B cell (primary cell): ENCODE results near the gene HES4. TPM values are rescaled to one million over a fixed set of nuclear protein-coding genes. Genes with fewer than 3 reads are reported as not detected.

Experiments
- ATAC-seq: fragments of 200-7000 bp; cut with Tn5 transposase; one replicate; pipeline ENCODE4 v1.10.0; 2021; ENCODE audit warnings: low read depth, mild to moderate bottlenecking, moderate number of reproducible peaks, moderate library complexity
- CTCF ChIA-PET: fragments of 350-600 bp; sonication (Branson Sonifier 250); formaldehyde crosslinking; loops from one replicate; lab custom pipeline; 2021; ENCODE audit warnings: antibody characterized with exemption, inconsistent platforms; lab: Charles Lee
- POLR2A ChIA-PET: fragments of 350-600 bp; sonication (Branson Sonifier 250); formaldehyde crosslinking; loops from one replicate; lab custom pipeline; 2021; ENCODE audit warnings: antibody characterized with exemption; lab: Charles Lee
- DNase-seq: peaks from one replicate; pipeline ENCODE4 v3.0.0; 2013
- H2AFZ ChIP-seq: 2 replicates; pipeline ENCODE4 v1.6.1; 2012; ENCODE audit warnings: mild to moderate bottlenecking, low read depth, low read length; ENCODE audit not compliant: insufficient read depth, poor library complexity, severe bottlenecking
- H3K27ac ChIP-seq, 2 donors: 1 replicate in 1 of 2; 2 replicates in 1 of 2; pipeline ENCODE4 v1.5.1; 2012 to 2013; ENCODE audit warnings: low read length in 2 of 2, mild to moderate bottlenecking in 2 of 2, moderate library complexity in 1 of 2
- H3K27me3 ChIP-seq, 4 experiments: fragments of 200-600 bp in 1 of 4; sonication (generic) in 1 of 4; replicated peaks in 1 of 4; 1 replicate in 2 of 4; 2 replicates in 2 of 4; pipeline versions ENCODE4 v1.6.1 to v1.7.0; 2013 to 2016; ENCODE audit warnings: low read length in 3 of 4, mild to moderate bottlenecking in 2 of 4, mixed read lengths in 1 of 4, moderate library complexity in 1 of 4; ENCODE audit not compliant: insufficient read depth in 4 of 4, control insufficient read depth in 3 of 4; ENCODE audit errors: control extremely low read depth in 1 of 4
- H3K36me3 ChIP-seq, 2 experiments: replicated peaks in 1 of 2; 1 replicate in 1 of 2; 2 replicates in 1 of 2; pipeline versions ENCODE4 v1.6.1 to v1.7.1; 2013; ENCODE audit warnings: low read length in 1 of 2; ENCODE audit not compliant: insufficient read depth in 2 of 2, control insufficient read depth in 1 of 2; ENCODE audit errors: control extremely low read depth in 1 of 2, extremely low read depth in 1 of 2
- H3K4me1 ChIP-seq, 2 donors: fragments of 200-600 bp in 1 of 2; sonication (generic) in 1 of 2; 1 replicate in 1 of 2; 2 replicates in 1 of 2; pipeline versions ENCODE4 v1.5.1 to v1.6.1; 2013 to 2017; ENCODE audit warnings: low read length in 2 of 2; ENCODE audit not compliant: control insufficient read depth in 2 of 2, insufficient read depth in 2 of 2
- H3K4me2 ChIP-seq: replicated peaks from 2 replicates; pipeline ENCODE3; 2012; ENCODE audit warnings: mild to moderate bottlenecking, low read depth, low read length; ENCODE audit not compliant: poor library complexity, severe bottlenecking
- H3K4me3 ChIP-seq, 5 experiments: fragments of 200-600 bp in 1 of 5; sonication (generic) in 1 of 5; 1 replicate in 3 of 5; 2 replicates in 2 of 5; pipeline versions ENCODE4 v1.5.1 to v1.7.0; 2011 to 2016; ENCODE audit warnings: low read length in 4 of 5, mild to moderate bottlenecking in 4 of 5, low read depth in 2 of 5, control low read depth in 1 of 5, moderate library complexity in 1 of 5; ENCODE audit not compliant: insufficient read depth in 1 of 5; ENCODE audit errors: control extremely low read depth in 1 of 5, extremely low read depth in 1 of 5
- H3K79me2 ChIP-seq: fragments of 200-600 bp; sonication (generic); one replicate; pipeline ENCODE4 v1.6.0; 2016; ENCODE audit warnings: low read length; ENCODE audit not compliant: control insufficient read depth, insufficient read depth
- H3K9ac ChIP-seq: fragments of 200-600 bp; sonication (generic); 2 replicates; pipeline ENCODE4 v1.6.1; 2017; ENCODE audit warnings: mild to moderate bottlenecking, low read length, moderate library complexity
- H3K9me3 ChIP-seq, 3 donors: one replicate each; pipeline versions ENCODE4 v1.6.1 to v1.7.1; 2013; ENCODE audit warnings: low read length in 2 of 3; ENCODE audit not compliant: control insufficient read depth in 2 of 3, insufficient read depth in 1 of 3; ENCODE audit errors: control extremely low read depth in 1 of 3
- H4K20me1 ChIP-seq: 2 replicates; pipeline ENCODE4 v1.6.0; 2012; ENCODE audit warnings: mild to moderate bottlenecking, low read length; ENCODE audit not compliant: insufficient read depth, control insufficient read depth, poor library complexity, severe bottlenecking
- H3K27ac Mint-ChIP-seq: one replicate; pipeline ENCODE4 v1.8.0; 2021; ENCODE audit warnings: mixed read lengths
- H3K27me3 Mint-ChIP-seq: one replicate; pipeline ENCODE4 v1.8.0; 2021; ENCODE audit warnings: mixed read lengths
- H3K4me1 Mint-ChIP-seq: one replicate; pipeline ENCODE4 v1.8.0; 2021; ENCODE audit warnings: mixed read lengths
- H3K4me3 Mint-ChIP-seq: one replicate; pipeline ENCODE4 v1.8.0; 2021; ENCODE audit warnings: mixed read lengths
- H3K9me3 Mint-ChIP-seq: one replicate; pipeline ENCODE4 v1.8.0; 2022; ENCODE audit warnings: mixed read lengths; ENCODE audit not compliant: insufficient read depth
- CTCF ChIP-seq: fragments of 200-600 bp; IDR thresholded peaks from one replicate; pipeline ENCODE4 v1.8.0; 2022; ENCODE audit warnings: antibody characterized with exemption, mild to moderate bottlenecking
- EZH2 ChIP-seq: IDR thresholded peaks from 2 replicates; pipeline ENCODE4 v1.6.1; 2012; ENCODE audit warnings: borderline replicate concordance, low read depth, mild to moderate bottlenecking, moderate library complexity, low read length; ENCODE audit not compliant: insufficient read depth, poor library complexity, severe bottlenecking
- WGBS: methylation state at CpG from one replicate; pipeline ENCODE4 v1.1.5; 2013; ENCODE audit warnings: missing lambda C conversion rate; ENCODE audit not compliant: insufficient coverage; 5-methylcytosine and 5-hydroxymethylcytosine counted together
- intact Hi-C: fragments of 100-400 bp; cut with micrococcal nuclease; formaldehyde crosslinking; loops from one replicate; pipeline ENCODE4 v1.10.0; 2022
- polyA plus RNA-seq: library from polyadenylated mRNA; depleted of rRNA; stranded (reverse); fragments of >200 nt; gene quantifications from 2 replicates; pipeline ENCODE4 v1.2.3, GENCODE V29; 2012
- total RNA-seq, 2 donors: library from RNA; stranded (reverse); fragments of 120-200 nt in 1 of 2; gene quantifications; 1 replicate in 1 of 2; 2 replicates in 1 of 2; pipeline versions ENCODE4 v1.2.3 to v1.2.4, GENCODE V29; 2013 to 2022

HES4 gene
- total and polyA plus RNA-seq, 2 donors (not counting 1 experiment from before 2014, with no cell fraction given), result 3.2 to 4.5 TPM

GRCh38 chr1:993379-993995 is 6.4 kb downstream of the HES4 start:
- TF ChIP-seq EZH2, result no peak
- TF ChIP-seq CTCF, result no peak
- Mint-ChIP-seq H3K4me1 (peaks cover 4% of the 10 kb centered on the region), H3K9me3 (no peaks in the 10 kb centered on the region), H3K4me3 (no peak overlapping the region), H3K27me3 (peaks cover 39% of the 10 kb centered on the region), H3K27ac (no peak overlapping the region)
- DNase-seq (no peak), ATAC-seq (no peak)
- H2AFZ ChIP-seq, result no peak overlapping the region
- H3K27ac ChIP-seq, result no peak overlapping the region
- H3K79me2 ChIP-seq, result no peaks in the 10 kb centered on the region
- no peak overlapping the region for H3K4me3 ChIP-seq
- no peak overlapping the region for H3K4me2 ChIP-seq
- H3K9ac ChIP-seq, result no peak overlapping the region
- POLR2A ChIA-PET, result no interaction called here
- H3K27me3 ChIP-seq, result peaks cover 0 to 47% (median 14%) of the 10 kb centered on the region in 4 experiments
- no peaks in the 10 kb centered on the region for H3K36me3 ChIP-seq
- 64% methylated on average over 9 of the region's 15 CpGs for WGBS
- CTCF ChIA-PET, result interaction anchor here (2.4 kb wide), 1 partner anchor 9 kb away, joined by 9 read pairs; no protein-coding TSS in a partner anchor
- intact Hi-C loops, result no loop called here
- peaks cover 7 to 12% of the 10 kb centered on the region in 2 donors for H3K4me1 ChIP-seq
- peaks cover 0 to 26% (median 3%) of the 10 kb centered on the region in 3 donors for H3K9me3 ChIP-seq
- H4K20me1 ChIP-seq, result no peaks in the 10 kb centered on the region

- no peak overlapping the region for H3K4me3 Mint-ChIP-seq
- Histone ChIP-seq H3K9me3 (peaks cover 0 to 26% (median 3%) of the 10 kb centered on the region in 3 donors), H3K4me3 (no peak overlapping the region), H4K20me1 (no peaks in the 10 kb centered on the region), H3K9ac (no peak overlapping the region), H3K4me2 (no peak overlapping the region), H3K36me3 (no peaks in the 10 kb centered on the region), H3K27ac (no peak overlapping the region), H2AFZ (no peak overlapping the region), H3K79me2 (no peaks in the 10 kb centered on the region), H3K4me1 (peaks cover under 1 to 4% of the 10 kb centered on the region in 2 donors), H3K27me3 (peaks cover 0 to 37% (median 4%) of the 10 kb centered on the region in 4 experiments)
- TF ChIP-seq EZH2 (no peak), CTCF (no peak)
- H3K9me3 Mint-ChIP-seq, result no peaks in the 10 kb centered on the region
- ATAC-seq (no peak), DNase-seq (no peak)
- H3K27ac Mint-ChIP-seq, result no peak overlapping the region
- intact Hi-C loops, result no loop called here
- ChIA-PET POLR2A (no interaction called here), CTCF (interaction anchor here (1.3 to 2.4 kb wide), 2 partner anchors 7 to 10 kb away, joined by 6 to 9 read pairs; no protein-coding TSS in a partner anchor)
- WGBS, result no CpG with 5 or more reads among the region's 7 CpGs
- peaks cover 48% of the 10 kb centered on the region for H3K27me3 Mint-ChIP-seq
- H3K4me1 Mint-ChIP-seq, result peaks cover 4% of the 10 kb centered on the region
Observed at GRCh38 chr1:992362-992761, 7.5 kb downstream of the HES4 start.
